HK-2 (cell line): Measurements from ENCODE around the gene ASGR1.
A peak's percentile ranks its signal among the peaks of the same experiment; 100 is the strongest.

ENCODE experiments used
- DNase-seq: peaks from one replicate; pipeline ENCODE4 v3.0.0-alpha.2; 2018; ENCODE audit not compliant: unreplicated experiment

ASGR1 gene, protein sequence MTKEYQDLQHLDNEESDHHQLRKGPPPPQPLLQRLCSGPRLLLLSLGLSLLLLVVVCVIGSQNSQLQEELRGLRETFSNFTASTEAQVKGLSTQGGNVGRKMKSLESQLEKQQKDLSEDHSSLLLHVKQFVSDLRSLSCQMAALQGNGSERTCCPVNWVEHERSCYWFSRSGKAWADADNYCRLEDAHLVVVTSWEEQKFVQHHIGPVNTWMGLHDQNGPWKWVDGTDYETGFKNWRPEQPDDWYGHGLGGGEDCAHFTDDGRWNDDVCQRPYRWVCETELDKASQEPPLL

DNA sequence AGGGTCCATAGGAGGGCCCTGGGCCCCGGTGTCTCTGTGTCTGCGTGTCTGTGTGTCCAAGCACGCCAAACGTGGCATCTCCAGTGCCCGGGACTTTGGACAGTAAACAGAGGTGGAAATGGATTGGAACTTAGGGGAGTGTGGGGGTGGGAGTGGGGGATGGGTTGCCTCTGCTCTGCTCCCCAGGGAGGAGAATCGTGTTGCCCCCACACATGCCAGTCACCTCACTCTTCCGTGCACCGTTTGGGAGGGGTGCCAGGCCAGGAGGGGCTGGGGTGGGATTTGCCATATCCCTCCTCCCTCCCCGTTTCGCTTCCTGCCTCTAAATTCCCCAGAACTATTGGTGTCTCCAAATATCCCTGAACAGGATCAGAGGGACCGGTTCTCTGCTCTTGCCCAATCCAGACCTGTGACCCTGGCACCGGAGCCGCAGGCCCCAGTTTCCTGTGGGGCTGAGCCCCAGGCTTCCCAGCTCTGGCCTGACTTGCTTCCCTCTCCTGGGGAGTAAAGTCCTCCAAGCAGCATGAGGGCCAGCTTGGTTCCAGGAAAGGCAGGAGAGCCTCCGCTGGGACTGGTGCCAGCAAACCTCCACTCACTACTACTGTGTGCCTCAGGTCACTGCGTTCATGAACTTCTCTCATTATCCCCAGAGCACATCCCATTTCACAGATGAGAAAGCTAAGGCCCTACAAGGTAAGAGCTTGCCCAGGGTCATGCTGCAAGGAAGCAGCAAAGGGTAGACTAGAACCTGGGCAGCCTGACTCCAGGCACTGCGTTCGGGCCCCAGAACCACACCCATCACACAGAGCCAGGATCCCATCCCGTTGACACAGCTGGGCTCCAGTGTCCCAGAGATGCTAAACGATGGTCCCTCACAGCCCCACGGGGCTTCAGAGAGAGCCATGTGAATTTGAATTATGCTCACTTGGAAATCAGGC, at the start of gene ASGR1:
ASGR1 (minus strand) TSS at position 54 of the 938 bp plus-strand sequence. CDS start 807 bp downstream, outside the sequence.
- no peak for DNase-seq

DNA sequence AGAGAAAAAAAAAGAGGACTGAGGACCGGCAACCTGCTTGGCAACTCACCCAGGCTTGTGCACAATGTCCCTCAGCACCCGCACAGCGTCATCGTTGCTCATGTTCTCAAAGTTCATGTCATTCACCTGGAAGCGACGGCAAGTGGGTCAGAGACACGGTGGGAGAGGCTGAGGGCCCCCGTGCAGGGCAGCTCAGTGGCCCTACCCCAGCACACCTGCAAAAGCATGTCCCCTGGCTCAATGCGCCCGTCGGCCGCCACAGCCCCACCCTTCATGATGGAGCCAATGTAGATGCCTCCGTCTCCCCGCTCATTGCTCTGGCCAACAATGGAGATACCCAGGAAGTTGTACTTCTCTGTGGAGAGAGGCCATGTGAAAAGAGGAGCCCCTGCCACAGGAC, 49.8 kb upstream of the ASGR1 start:
- no peak for DNase-seq

DNA sequence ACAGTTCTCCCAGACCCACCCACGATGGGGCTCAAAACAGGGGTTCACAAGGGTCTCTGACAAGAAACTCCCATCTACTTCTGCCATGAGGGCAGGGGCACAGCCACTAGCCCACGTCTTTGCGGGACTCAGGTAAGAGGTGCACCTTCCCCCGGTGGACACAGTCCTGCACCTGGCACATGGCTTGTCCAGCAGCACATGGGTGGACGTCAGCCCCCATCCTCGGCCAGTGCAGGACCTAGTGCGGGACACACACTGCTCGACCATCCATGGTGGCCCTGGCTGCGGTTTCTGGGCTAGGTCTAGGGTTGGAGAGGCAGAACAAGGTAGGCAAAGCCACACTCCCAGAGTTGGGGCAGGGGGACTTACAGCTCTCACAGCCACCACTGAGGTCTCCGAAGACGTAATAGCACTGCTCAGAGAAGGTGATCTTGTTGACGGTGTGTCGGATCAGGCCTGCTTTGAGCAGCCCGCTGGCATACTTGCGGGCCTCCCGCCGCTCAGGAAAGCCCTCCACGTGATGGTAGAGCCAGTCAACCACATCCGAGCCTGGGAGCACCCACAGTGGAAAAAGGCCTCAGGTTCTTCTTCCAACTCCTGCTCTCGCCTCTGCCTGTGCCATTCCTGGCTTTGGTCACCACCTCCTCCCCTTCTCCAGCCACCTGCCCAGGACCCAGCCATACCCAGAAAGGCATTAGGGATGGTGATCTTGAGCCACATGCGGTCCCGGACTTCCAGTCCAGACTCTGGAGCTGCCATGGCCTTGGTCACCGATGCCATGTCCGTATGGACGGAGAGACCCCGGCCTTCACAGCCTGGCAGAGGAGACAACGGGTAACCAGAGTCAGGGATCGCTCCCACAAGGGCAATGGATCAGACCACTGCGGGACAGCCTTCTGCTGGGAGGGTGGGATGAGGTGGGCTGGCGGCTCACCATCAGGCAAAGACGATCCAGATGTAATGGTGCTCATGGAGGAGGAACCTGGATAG, 47.8 kb upstream of the ASGR1 start:
- no peak for DNase-seq

DNA sequence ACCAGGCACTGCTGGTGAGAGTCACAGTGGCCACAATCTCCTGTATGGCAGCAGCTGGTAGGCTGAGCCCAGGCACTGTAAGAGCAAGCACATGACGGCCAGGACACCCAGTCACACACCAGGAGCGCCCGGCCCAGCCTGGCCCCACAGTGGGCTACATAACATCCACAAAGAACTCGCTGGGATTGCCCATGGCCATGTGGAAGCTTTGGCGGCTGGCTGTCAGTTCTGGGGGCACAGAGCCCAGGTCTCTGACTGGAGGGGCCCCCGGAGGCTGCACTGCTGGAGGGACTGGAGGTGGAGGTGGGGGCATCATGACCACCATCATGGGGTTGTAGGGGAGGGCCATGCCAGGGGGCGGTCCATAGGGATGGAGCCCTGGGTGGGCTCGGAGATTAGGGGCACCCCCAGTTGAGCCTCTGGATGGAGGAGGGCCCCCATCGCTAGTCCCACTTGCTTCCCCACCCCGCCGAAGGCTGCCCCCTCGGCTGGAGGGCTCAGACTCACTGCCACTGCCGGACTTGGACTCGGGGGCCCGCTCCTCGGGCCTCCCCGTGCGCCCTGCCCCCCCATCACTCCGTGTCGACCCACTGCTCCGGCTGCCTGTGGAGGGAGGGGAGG, 46.7 kb upstream of the ASGR1 start:
- no peak for DNase-seq

DNA sequence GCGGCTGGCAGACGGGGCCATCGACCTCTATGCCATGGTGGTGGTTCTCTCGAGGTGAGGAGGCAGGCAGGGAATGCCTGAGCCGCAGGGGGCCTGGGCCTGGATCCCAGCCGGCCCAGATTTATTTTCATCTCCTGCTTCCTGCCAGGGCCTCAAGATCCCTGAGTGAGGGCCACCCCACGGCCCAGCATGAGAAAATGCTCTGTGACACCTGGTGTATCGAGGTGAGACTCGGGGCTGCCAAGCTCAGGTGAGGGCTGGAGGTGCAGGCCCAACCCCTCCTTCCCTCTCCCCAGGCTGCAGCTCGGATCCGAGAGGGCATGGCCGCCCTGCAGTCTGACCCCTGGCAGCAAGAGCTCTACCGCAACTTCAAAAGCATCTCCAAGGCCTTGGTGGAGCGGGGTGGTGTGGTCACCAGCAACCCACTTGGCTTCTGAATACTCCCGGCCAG, 45.5 kb upstream of the ASGR1 start:
- no peak for DNase-seq

DNA sequence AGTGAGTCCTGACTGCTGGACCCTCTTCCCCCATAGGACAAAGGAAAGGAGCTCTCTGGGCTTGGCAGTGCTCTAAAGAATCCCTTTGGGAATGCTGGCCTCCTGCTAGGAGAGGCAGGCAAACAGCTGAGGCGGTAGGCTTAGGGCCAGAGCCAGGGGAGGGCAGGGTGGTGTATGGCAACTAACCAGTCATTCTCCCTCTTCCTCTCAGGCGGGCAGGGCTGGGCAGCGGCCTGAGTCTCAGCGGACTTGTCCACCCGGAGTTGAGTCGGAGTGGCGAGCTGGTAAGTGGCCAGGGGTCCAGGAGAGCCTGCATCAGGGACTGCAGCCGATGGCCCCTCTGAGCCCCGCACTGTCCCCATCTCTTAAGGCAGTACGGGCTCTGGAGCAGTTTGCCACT, 44.9 kb upstream of the ASGR1 start:
- no peak for DNase-seq

DNA sequence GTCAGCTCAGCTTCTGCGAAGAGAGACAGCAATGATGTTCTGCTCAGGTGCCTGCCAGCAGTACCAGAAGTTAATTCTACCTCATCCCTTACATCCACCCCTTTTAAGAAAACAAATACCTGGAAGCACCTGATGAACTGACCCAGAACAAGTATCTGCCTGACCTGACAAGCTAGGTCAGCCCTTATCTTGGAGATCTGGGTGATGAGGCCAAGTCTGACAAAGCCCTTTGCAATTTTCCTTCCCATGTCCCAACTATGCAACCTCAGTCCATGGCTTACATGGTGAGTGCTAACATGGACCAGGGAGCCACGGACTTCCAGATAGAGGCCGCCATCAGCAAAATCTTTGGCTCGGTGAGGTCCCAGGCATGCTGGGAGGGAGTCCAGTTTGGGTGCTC, 44.2 kb upstream of the ASGR1 start:
- DNase-seq = no peak

DNA sequence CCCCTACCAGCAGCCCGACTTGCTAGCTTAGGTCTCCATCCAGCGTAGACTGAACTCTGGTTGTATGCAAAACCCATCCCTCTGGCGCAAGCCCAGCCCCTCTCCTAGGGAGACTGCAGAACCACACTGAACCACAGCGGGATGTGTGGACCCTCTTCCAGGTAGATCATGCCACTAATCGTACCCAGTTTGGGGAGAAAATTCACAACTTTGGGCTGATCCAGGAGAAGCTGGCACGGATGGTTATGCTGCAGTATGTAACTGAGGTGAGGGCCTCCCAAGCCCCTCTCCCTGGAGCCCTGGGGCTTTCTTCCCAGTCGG, 43.8 kb upstream of the ASGR1 start:
- no peak for DNase-seq

DNA sequence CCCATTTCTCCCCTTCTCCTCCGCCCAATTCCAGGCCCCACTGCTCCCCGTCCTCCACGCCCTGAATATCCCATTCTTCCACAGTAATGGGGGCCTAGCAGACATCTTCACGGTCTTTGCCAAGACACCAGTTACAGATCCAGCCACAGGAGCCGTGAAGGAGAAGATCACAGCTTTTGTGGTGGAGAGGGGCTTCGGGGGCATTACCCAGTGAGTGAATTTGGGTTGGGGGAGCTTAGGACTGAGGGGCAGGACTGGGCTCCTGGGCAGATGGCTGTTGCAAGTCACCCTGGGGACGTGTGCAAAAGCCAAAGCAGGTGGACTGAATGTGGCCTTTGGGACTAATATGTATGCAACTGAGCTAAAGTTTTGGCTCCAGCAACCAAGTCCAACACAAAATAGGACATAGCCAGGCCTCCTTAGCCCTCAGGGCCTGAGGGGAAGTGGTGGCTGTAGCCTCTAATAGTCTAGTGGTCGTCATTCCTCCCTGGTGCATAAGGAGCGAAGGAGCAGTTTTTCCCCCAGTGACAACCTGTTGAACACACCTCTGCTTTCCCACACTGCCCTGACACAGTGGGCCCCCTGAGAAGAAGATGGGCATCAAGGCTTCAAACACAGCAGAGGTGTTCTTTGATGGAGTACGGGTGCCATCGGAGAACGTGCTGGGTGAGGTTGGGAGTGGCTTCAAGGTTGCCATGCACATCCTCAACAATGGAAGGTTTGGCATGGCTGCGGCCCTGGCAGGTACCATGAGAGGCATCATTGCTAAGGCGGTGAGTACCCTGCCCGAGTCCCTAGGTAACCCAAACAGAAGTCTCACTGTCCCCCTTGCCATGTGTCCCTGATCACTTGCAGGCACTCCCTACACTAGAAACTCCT, 43.2 kb upstream of the ASGR1 start:
- no peak for DNase-seq

DNA sequence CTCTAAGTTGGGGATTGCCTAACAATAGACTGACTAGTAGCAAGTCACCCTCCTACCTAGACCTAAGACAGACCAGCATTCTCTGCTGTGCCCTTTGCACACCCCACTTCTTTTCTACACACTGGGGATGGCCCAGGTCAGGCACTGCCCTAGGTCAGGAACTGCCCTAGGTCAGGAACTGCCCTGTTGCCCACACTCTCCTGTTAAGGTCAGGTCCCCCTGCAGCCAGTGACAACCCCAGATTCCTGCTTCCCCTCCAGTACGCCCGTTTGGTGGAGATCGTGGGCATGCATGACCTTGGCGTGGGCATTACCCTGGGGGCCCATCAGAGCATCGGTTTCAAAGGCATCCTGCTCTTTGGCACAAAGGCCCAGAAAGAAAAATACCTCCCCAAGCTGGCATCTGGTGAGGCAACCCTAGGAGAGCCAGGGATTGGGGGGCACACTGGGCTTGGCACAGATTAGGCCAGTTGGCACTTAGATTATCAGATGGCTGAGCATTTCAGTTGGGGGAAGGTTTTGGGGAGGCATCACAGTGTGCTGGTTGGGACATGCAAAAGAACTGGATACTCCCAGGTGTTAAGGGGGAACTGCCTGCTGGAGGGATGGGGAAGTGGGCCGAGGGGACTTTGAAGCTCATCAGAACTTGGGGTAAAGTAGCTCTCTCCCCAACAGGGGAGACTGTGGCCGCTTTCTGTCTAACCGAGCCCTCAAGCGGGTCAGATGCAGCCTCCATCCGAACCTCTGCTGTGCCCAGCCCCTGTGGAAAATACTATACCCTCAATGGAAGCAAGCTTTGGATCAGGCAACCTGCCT, 42.3 kb upstream of the ASGR1 start:
- DNase-seq = no peak

DNA sequence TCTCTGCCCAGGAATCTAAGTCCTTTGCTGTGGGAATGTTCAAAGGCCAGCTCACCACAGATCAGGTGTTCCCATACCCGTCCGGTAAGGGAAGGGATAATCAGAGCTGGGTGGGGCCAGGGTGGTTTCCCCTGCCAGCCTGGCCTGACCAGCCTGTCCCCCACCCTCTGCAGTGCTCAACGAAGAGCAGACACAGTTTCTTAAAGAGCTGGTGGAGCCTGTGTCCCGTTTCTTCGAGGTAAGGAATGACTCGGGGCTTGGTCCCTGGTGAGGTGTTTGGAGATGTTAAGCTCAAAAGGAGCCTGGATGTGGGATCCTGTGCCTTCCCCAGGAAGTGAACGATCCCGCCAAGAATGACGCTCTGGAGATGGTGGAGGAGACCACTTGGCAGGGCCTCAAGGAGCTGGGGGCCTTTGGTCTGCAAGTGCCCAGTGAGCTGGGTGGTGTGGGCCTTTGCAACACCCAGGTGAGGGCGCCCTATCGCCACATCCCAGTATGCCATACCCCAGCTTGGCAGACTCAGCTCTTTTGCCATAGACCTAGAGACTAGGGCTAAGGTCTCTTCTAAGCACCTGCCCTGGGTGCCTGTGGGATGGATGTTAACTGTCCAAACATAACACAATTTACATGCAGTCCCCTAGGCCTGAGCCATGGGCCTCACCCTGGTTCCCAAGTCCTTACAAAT, 41.6 kb upstream of the ASGR1 start:
- DNase-seq = peak; percentile 69

DNA sequence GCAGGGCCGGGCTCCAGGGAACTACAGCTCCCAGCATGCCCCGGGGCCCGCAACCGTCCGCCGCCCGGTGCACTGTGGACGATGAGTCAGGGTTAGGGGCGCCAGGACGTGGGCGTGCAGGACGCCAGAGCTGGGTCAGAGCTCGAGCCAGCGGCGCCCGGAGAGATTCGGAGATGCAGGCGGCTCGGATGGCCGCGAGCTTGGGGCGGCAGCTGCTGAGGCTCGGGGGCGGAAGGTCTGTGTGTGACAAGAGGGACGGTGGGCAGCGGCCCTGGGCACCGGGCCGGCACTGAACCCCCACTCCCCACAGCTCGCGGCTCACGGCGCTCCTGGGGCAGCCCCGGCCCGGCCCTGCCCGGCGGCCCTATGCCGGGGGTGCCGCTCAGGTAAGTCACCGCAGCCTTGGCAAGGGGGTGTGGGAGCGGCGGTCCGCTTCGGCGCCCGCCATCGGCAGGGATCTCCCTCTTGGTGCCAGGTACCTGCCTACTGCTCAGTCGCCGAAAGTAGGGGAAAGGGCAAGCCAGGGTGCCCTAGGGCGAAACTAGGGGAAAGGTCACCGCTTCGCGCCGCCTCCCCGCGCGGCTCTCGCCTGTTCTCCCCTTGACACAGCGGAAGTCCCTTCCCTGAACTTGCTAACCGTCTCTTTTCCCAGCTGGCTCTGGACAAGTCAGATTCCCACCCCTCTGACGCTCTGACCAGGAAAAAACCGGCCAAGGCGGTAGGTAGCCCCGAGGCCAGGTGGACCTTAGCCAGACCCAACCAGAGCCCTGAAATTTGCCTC, 40.8 kb upstream of the ASGR1 start, which contains the start of the genes ACADVL and DLG4:
ACADVL (plus strand) TSS at position 127 of the 781 bp plus-strand sequence; CDS start at position 174, 47 bp downstream.
DLG4 (minus strand) TSS at position 25 of the 781 bp plus-strand sequence.
- DNase-seq = peak; percentile 93

DNA sequence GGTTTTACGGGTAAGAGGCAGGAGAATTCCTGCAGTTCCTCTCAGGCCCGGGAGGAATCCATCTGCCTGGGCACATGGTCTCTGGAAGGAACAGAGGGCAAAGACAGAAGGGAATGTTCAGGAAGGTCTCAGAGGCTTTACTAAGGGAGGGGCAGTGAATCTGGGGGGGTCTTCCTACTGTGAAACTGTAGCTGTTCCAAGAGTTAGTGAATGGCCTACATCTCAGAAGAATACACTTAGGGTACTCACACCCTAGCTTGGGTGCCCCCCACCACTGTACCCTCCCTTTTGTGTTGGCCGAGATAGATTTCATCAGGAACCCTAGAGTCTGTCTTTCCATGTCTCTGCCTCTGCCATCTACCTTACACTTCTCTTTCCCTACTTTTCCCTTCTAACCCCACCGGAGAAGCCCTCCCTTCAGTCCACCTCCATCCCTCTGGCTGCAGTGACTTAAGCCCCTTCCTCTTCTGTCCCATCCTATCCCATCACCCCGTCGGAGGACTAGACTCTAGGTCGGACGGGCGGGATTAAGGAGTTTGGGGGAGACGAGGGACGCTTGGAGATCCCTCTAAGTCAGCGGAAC, 40.1 kb upstream of the ASGR1 start:
- no peak for DNase-seq

DNA sequence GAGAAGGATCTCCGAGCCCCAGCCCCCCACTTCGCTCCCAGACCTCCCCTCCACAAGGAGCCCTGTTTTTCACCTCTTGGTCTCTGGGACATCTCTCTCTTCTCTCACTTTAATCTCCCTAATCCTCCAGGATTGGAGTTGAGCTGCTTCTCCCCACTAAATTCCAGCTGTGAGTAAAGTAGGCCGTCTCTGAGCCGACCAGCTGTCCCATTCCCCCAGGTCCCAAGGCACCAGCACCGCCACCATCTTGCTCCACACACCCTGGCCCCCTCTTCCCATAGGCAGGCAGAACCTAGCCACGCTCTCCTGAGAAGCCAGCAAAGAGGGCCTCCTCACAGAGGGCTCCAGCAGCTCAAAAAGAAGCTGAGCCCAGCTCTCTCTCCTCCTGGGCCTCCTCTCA, 39.6 kb upstream of the ASGR1 start:
- no peak for DNase-seq

DNA sequence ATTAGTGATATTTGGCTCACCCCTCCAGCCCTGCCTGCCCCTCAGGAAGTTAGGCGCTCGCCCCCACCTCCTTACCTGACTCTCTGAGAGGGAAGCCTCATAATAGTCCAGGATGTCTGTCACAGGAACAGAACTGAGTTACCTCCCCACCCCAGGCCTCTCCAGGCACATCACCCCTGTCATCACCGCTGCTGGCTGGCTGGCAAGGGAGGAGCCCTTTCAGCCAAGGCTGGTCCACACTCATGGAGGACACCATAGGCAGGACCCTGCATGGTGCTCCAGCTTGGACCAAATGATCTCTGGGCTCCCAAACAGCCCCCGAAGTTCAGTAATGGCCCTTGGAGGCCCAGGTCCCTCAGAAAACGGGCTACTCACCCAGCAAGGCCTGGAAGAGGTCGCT, 39.0 kb upstream of the ASGR1 start:
- no peak for DNase-seq

DNA sequence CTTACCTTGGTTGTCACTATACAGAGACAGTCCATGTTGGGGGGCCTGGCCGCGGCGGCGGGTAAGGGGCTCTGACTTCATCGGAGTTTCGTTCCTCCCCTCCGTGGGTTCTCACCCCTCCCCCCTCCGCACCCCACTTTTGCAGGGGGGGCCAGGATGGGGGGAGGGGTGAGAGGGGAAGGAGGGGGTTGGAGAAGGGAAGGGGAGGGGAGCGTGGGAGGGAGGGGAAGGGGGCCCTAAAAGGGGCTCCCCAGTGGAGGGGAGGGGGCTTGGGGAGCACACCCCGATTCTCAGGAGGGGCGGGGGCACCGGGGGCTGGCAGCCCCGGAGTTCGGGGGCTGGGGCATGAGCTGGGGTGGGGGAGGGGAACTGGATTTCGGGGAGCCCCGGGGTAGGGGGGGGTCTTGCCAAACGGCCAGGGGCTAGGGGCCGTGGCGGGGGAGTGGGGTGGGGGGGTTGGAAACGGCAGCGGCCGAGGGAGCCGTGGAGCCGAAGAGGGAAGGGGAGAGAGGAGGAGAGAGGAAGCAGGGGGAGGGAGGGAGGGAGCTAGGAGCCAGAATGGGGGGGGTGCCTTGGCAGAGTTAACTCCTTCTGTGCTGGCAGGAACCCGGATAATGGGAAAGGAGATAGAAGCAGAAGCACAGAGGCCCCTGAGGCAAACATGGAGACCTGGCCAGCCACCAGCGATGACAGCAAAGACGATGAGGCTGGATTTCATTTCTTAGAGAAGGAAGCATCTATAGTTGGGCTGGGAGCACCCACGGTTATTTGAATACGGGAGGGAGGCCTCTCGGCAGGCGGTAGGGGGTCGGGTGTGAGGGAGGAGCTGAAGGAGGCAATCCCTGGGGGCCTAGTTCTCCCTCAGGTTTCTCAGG, 38.2 kb upstream of the ASGR1 start:
- no peak for DNase-seq
